ENCODE results near the gene UGCG. TPM values are rescaled to one million over a fixed set of nuclear protein-coding genes. Genes with fewer than 3 reads are reported as not detected.

UGCG gene
- polyA plus RNA-seq, 4 donors = 61.4 to 80.0 (median 72.5) TPM

- no peak for DNase-seq (ENCODE audit: low read depth in 4 of 4, low spot score in 2 of 4)
Measured at GRCh38 chr9:111975709-111976108, 79.1 kb downstream of the UGCG start.

- no peak for DNase-seq (ENCODE audit: low read depth in 4 of 4, low spot score in 2 of 4)
Measured at GRCh38 chr9:111978616-111979015, 82.0 kb downstream of the UGCG start.

- DNase-seq (ENCODE audit: low read depth in 4 of 4, low spot score in 2 of 4) = no peak
Measured at GRCh38 chr9:111979561-111979960, 82.9 kb downstream of the UGCG start.

DNA sequence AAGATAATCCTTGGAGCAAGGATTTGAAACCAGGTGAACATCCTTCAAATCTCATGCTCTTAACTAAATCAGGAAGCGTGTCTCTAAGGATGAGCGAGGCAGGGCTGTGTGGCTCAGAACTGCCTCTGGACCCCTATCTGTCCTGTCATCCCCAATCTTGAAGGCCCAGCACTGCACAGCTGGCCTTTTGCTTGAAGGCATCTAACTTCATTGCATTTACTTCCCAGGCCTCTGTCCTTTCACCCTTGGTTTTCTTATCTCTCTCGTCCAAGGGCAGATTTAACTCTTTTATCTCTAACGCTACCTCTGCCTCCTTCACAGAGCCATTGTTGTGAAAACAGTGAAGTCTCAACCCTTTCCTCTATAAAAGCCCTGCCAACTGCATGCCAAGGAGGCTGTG, 83.8 kb downstream of the UGCG start:
- DNase-seq (ENCODE audit: low read depth in 4 of 4, low spot score in 2 of 4) = no peak

DNA sequence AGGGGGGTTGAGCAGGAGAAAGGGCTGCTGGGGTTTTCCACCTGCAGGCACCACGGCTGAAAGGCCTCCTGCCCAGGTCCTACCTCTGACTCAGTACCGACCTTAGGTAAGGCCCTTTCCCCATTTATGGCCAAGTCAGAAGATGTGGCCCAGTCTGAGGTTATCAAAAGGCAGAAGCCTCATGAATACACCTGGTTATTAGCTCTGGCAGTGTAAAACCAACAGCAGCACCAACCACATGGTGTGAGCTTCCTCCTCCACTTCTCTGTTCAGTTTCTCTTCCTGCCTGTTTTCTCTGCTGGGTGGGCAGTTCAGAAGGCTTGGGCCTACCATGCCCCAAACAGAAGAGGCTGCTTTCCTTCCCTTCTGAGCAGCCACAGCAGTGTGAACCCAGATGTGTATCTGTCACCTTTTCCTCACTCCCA, 86.9 kb downstream of the UGCG start:
- no peak for DNase-seq (ENCODE audit: low read depth in 4 of 4, low spot score in 2 of 4)

GRCh38 chr9:111984086-111984802, 87.6 kb downstream of the UGCG start:
- no peak for DNase-seq (ENCODE audit: low read depth in 4 of 4, low spot score in 2 of 4)

Other genes starting within 250 kb of the UGCG start
- 10 to 100 TPM; 42.2 to 69.8 (median 62.0) TPM for gene GNG10, start 235.2 kb upstream of the UGCG start, polyA plus RNA-seq (ENCODE audit: insufficient read length in 4 of 4)
- 1 to 10 TPM in 2 of 4 donors, under 1 TPM in 2; 0.78 to 1.5 (median 1.2) TPM for gene SHOC1, start 101.9 kb upstream of the UGCG start, polyA plus RNA-seq (ENCODE audit: insufficient read length in 4 of 4)